GM19463 (cell line): ENCODE data around the gene MIOS.

Experiments
- ATAC-seq: cut with Tn5 transposase; IDR thresholded peaks from one replicate; pipeline ENCODE4 v1.9.1; 2021; ENCODE audit warnings: mild to moderate bottlenecking, moderate library complexity; ENCODE audit not compliant: unreplicated experiment

Gene MIOS

GRCh38 chr7:7566651-7567611, at the start of gene MIOS:
Gene MIOS, plus strand, starts transcription at chr7:7566884. Its CDS starts 5,592 bp downstream, at chr7:7572476.
- ATAC-seq = peak; percentile 75

GRCh38 chr7:7517754-7518153, 48.9 kb upstream of the MIOS start:
- ATAC-seq = no peak

- ATAC-seq = no peak
Measured at GRCh38 chr7:7519056-7519455, 47.6 kb upstream of the MIOS start.

- ATAC-seq = no peak
Measured at GRCh38 chr7:7519528-7519927, 47.2 kb upstream of the MIOS start.

GRCh38 chr7:7521259-7521658, 45.4 kb upstream of the MIOS start:
- ATAC-seq = no peak

- no peak for ATAC-seq
Measured at GRCh38 chr7:7522421-7522820, 44.3 kb upstream of the MIOS start.

- no peak for ATAC-seq
Measured at GRCh38 chr7:7524121-7524520, 42.6 kb upstream of the MIOS start.

- no peak for ATAC-seq
Measured at GRCh38 chr7:7526006-7526405, 40.7 kb upstream of the MIOS start.

- no peak for ATAC-seq
Measured at GRCh38 chr7:7527047-7527446, 39.6 kb upstream of the MIOS start.

GRCh38 chr7:7529328-7529727, 37.4 kb upstream of the MIOS start:
- ATAC-seq = no peak

GRCh38 chr7:7533831-7534430, 32.8 kb upstream of the MIOS start:
- no peak for ATAC-seq

GRCh38 chr7:7535691-7536090, 31.0 kb upstream of the MIOS start, which contains the start of gene COL28A1:
Gene COL28A1, minus strand, starts transcription at chr7:7535873. Its CDS starts 2,998 bp downstream, at chr7:7532875.
- ATAC-seq = no peak

GRCh38 chr7:7536396-7537019, 30.2 kb upstream of the MIOS start:
- no peak for ATAC-seq

- ATAC-seq = no peak
Measured at GRCh38 chr7:7537711-7538110, 29.0 kb upstream of the MIOS start.

GRCh38 chr7:7539152-7539551, 27.5 kb upstream of the MIOS start:
- no peak for ATAC-seq

GRCh38 chr7:7539711-7540110, 27.0 kb upstream of the MIOS start:
- ATAC-seq = no peak

GRCh38 chr7:7542251-7542835, 24.3 kb upstream of the MIOS start:
- ATAC-seq = no peak

- no peak for ATAC-seq
Measured at GRCh38 chr7:7548407-7548806, 18.3 kb upstream of the MIOS start.

GRCh38 chr7:7550663-7551062, 16.0 kb upstream of the MIOS start:
- no peak for ATAC-seq

GRCh38 chr7:7552199-7552598, 14.5 kb upstream of the MIOS start:
- ATAC-seq = no peak

GRCh38 chr7:7553386-7553785, 13.3 kb upstream of the MIOS start:
- ATAC-seq = no peak
